Breast epithelium (tissue), 3 donors: ENCODE measurements around the gene SUGP1.

Experiments used
- POLR2A ChIP-seq: fragments of 450-650 bp; IDR thresholded peaks from one replicate; pipeline ENCODE4 v1.6.1; 2016; ENCODE audit warnings: antibody characterized with exemption, mild to moderate bottlenecking, moderate library complexity
- POLR2AphosphoS5 ChIP-seq, 3 donors: sonication (generic); formaldehyde crosslinking; IDR thresholded peaks; one replicate each; pipeline ENCODE4 v1.6.1; 2017; ENCODE audit warnings: antibody characterized with exemption in 3 of 3
- TF ChIP-seq, protein P1 (sequence below), 3 donors: fragments of 450-650 bp; IDR thresholded peaks; one replicate each; pipeline ENCODE4 v1.5.1; 2016 to 2017; ENCODE audit warnings: antibody characterized with exemption in 3 of 3, mild to moderate bottlenecking in 3 of 3, moderate library complexity in 3 of 3

DNA sequence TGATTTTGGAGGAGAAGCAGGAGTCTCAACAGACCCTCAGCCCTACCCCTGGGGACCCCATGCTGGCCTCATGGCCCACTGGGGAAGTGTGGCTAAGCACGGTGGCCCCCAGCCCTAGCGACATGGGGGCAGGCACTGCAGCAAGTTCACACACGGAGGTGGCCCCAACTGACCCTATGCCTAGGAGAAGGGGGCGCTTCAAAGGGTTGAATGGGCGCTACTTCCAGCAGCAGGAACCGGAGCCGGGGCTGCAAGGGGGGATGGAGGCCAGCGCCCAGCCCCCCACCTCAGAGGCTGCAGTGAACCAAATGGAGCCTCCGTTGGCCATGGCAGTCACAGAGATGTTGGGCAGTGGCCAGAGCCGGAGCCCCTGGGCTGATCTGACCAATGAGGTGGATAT is 93.6 kb downstream of the SUGP1 start:
- TF ChIP-seq, protein P1, sequence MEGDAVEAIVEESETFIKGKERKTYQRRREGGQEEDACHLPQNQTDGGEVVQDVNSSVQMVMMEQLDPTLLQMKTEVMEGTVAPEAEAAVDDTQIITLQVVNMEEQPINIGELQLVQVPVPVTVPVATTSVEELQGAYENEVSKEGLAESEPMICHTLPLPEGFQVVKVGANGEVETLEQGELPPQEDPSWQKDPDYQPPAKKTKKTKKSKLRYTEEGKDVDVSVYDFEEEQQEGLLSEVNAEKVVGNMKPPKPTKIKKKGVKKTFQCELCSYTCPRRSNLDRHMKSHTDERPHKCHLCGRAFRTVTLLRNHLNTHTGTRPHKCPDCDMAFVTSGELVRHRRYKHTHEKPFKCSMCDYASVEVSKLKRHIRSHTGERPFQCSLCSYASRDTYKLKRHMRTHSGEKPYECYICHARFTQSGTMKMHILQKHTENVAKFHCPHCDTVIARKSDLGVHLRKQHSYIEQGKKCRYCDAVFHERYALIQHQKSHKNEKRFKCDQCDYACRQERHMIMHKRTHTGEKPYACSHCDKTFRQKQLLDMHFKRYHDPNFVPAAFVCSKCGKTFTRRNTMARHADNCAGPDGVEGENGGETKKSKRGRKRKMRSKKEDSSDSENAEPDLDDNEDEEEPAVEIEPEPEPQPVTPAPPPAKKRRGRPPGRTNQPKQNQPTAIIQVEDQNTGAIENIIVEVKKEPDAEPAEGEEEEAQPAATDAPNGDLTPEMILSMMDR (IDR thresholded peaks at IDR 0.05) = no peak
- TF ChIP-seq POLR2A (no peak), POLR2AphosphoS5 (IDR thresholded peaks at IDR 0.05) (no peak)
